ENCODE measurements around the gene KCNJ5.
A peak's percentile ranks its signal among the peaks of the same experiment; 100 is the strongest.

DNA sequence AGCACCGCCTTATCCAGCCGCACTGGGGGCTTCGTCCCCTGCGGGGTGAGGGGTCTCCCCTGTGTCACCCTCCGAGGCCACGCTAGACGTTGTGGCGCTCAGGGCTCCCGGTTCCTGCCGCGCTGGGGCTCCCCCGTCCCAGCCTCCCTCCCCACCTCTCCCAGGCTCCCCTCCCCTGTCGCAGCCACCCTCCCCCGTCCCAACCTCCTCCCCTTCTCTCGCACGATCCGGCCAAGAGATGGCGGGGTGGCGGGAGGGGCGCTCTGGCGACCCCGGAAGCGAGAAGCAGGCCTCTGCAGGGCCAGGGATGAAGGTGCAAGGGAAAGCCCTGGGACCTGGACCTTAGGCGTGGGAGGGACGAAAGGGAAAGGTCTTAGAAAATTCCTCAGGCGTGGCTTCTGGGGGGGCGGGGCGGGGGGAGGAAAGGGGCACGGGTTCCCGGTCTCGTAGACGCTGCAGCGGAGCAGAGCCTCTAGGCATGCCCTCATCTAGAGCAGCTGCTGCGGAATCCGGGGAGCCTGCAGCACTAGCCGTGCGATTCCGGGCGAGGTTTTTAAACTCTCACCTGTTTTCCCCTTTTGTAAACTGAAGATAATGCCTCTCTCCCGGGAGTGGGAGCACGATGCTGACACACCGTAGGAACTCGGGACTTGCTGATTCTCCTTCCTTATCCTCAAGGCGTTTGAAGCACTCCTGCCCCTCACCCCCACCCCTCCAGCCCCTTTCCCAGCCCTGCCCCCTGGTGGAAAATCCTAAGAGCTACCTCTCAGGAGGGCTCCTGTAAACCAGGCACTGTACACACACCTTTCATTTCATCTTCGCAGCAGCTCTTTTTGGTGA, 14.4 kb downstream of the KCNJ5 start:
- TF ChIP-seq USF2 (CRISPR knock-in tag; IDR thresholded peaks at IDR 0.05) (no peak), CTCF (IDR thresholded peaks at IDR 0.05) (peak; percentile 37; the same call in 1 of the 2 replicates), ATF3 (CRISPR knock-in tag; conservative IDR thresholded peaks at IDR 0.05) (no peak), CBFB (CRISPR knock-in tag; IDR thresholded peaks at IDR 0.05; ENCODE audit: low read depth) (no peak), NR1H2 (CRISPR knock-in tag; IDR thresholded peaks at IDR 0.05) (no peak), ESRRA (CRISPR knock-in tag; IDR thresholded peaks at IDR 0.05; ENCODE audit: borderline replicate concordance) (no peak), GABPB1 (CRISPR knock-in tag; IDR thresholded peaks at IDR 0.05) (no peak), RORB (CRISPR knock-in tag; IDR thresholded peaks at IDR 0.05) (no peak), ELF4 (CRISPR knock-in tag; IDR thresholded peaks at IDR 0.05; ENCODE audit: low read depth) (no peak), NFYB (CRISPR knock-in tag; conservative IDR thresholded peaks at IDR 0.05; ENCODE audit: low read depth) (no peak)
- TF ChIP-seq, protein P1, sequence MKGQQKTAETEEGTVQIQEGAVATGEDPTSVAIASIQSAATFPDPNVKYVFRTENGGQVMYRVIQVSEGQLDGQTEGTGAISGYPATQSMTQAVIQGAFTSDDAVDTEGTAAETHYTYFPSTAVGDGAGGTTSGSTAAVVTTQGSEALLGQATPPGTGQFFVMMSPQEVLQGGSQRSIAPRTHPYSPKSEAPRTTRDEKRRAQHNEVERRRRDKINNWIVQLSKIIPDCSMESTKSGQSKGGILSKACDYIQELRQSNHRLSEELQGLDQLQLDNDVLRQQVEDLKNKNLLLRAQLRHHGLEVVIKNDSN (CRISPR knock-in tag; IDR thresholded peaks at IDR 0.05) = no peak
- TF ChIP-seq, protein P2, sequence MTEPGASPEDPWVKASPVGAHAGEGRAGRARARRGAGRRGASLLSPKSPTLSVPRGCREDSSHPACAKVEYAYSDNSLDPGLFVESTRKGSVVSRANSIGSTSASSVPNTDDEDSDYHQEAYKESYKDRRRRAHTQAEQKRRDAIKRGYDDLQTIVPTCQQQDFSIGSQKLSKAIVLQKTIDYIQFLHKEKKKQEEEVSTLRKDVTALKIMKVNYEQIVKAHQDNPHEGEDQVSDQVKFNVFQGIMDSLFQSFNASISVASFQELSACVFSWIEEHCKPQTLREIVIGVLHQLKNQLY (CRISPR knock-in tag; IDR thresholded peaks at IDR 0.05) = no peak
- TF ChIP-seq, protein P3, sequence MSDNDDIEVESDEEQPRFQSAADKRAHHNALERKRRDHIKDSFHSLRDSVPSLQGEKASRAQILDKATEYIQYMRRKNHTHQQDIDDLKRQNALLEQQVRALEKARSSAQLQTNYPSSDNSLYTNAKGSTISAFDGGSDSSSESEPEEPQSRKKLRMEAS (CRISPR knock-in tag; IDR thresholded peaks at IDR 0.05) = no peak

Data from WTC11 (cell line).